IMR-90 (cell line): ENCODE results near the gene RUSF1.

ENCODE experiments used
- BHLHE40 ChIP-seq: fragments of 150-350 bp; IDR thresholded peaks from 2 replicates; pipeline ENCODE4 v1.6.1; 2016; ENCODE audit warnings: mild to moderate bottlenecking, low read depth, low read length
- CEBPB ChIP-seq: IDR thresholded peaks from 2 replicates; pipeline ENCODE4 v1.6.1; 2012; ENCODE audit warnings: low read depth, low read length, improper control_type of control experiment
- CHD1 ChIP-seq: IDR thresholded peaks from 2 replicates; pipeline ENCODE4 v1.6.1; 2012; ENCODE audit warnings: low read depth, low read length, improper control_type of control experiment
- MAFK ChIP-seq: IDR thresholded peaks from 2 replicates; pipeline ENCODE4 v1.6.1; 2012; ENCODE audit warnings: low read depth, low read length, improper control_type of control experiment
- MAZ ChIP-seq: IDR thresholded peaks from 2 replicates; pipeline ENCODE4 v1.6.1; 2012; ENCODE audit warnings: low read depth, mild to moderate bottlenecking, low read length, improper control_type of control experiment, moderate library complexity, borderline replicate concordance
- NFE2L2 ChIP-seq: fragments of 150-350 bp; IDR thresholded peaks from 2 replicates; pipeline ENCODE4 v1.6.1; 2016; ENCODE audit warnings: low read depth, mild to moderate bottlenecking, low read length
- POLR2A ChIP-seq: IDR thresholded peaks from 2 replicates; pipeline ENCODE4 v1.6.1; 2012; ENCODE audit warnings: mild to moderate bottlenecking, low read depth, low read length
- RAD21 ChIP-seq: IDR thresholded peaks from 2 replicates; pipeline ENCODE4 v1.6.1; 2012; ENCODE audit warnings: low read length, improper control_type of control experiment
- RCOR1 ChIP-seq: IDR thresholded peaks from 2 replicates; pipeline ENCODE4 v1.6.1; 2012; ENCODE audit warnings: mild to moderate bottlenecking, low read length, improper control_type of control experiment; ENCODE audit not compliant: insufficient replicate concordance
- RFX5 ChIP-seq: IDR thresholded peaks from 2 replicates; pipeline ENCODE4 v1.8.0; 2012; ENCODE audit warnings: low read depth, mild to moderate bottlenecking, low read length, moderate library complexity
- SMC3 ChIP-seq: fragments of 150-350 bp; IDR thresholded peaks from 2 replicates; pipeline ENCODE4 v1.6.1; 2016; ENCODE audit warnings: low read depth, mild to moderate bottlenecking, antibody characterized with exemption, low read length, moderate library complexity
- TF ChIP-seq, protein P1 (sequence below): conservative IDR thresholded peaks from 2 replicates; pipeline ENCODE4 v1.5.1; 2012; ENCODE audit warnings: mild to moderate bottlenecking, low read depth, low read length, improper control_type of control experiment
- TF ChIP-seq, protein P2 (sequence below): fragments of 150-350 bp; IDR thresholded peaks from 2 replicates; pipeline ENCODE4 v1.6.1; 2017; ENCODE audit warnings: mild to moderate bottlenecking, antibody characterized with exemption, low read length, low read depth
- TF ChIP-seq, protein P3 (sequence below): fragments of 150-350 bp; IDR thresholded peaks from 2 replicates; pipeline ENCODE4 v1.6.1; 2016; ENCODE audit warnings: low read depth, mild to moderate bottlenecking, low read length, moderate library complexity, borderline replicate concordance

DNA sequence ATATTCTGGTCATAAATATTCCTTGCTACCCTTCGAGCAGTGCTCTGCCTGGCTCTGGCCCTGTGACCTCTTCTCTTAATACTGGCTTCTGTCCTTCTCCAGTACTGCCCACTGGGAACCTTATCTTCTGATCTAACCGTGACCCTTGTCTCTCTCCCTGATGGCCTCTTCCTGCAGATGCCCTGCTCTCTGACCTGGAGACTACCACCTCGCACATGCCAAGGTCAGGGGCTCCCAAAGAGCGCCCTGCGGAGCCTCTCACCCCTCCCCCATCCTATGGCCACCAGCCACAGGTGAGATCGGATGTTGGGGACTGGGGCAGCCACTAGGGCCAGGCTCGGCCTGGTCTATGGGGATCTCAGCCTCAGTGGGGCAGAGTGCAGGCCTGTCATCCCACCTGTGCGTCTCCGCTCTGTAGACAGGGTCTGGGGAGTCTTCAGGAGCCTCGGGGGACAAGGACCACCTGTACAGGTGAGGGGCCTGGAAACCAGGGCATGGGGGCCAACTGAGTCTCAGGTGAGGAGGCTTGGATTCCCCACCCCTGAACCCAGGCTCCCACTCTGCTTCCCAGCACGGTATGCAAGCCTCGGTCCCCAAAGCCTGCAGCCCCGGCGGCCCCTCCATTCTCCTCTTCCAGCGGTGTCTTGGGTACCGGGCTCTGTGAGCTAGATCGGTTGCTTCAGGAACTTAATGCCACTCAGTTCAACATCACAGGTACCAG is 34.8 kb downstream of the RUSF1 start:
- no peak for TF ChIP-seq RFX5
- TF ChIP-seq NFE2L2: no peak
- TF ChIP-seq, protein P1, sequence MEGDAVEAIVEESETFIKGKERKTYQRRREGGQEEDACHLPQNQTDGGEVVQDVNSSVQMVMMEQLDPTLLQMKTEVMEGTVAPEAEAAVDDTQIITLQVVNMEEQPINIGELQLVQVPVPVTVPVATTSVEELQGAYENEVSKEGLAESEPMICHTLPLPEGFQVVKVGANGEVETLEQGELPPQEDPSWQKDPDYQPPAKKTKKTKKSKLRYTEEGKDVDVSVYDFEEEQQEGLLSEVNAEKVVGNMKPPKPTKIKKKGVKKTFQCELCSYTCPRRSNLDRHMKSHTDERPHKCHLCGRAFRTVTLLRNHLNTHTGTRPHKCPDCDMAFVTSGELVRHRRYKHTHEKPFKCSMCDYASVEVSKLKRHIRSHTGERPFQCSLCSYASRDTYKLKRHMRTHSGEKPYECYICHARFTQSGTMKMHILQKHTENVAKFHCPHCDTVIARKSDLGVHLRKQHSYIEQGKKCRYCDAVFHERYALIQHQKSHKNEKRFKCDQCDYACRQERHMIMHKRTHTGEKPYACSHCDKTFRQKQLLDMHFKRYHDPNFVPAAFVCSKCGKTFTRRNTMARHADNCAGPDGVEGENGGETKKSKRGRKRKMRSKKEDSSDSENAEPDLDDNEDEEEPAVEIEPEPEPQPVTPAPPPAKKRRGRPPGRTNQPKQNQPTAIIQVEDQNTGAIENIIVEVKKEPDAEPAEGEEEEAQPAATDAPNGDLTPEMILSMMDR: no peak
- no peak for TF ChIP-seq CEBPB
- TF ChIP-seq POLR2A: no peak
- TF ChIP-seq, protein P2, sequence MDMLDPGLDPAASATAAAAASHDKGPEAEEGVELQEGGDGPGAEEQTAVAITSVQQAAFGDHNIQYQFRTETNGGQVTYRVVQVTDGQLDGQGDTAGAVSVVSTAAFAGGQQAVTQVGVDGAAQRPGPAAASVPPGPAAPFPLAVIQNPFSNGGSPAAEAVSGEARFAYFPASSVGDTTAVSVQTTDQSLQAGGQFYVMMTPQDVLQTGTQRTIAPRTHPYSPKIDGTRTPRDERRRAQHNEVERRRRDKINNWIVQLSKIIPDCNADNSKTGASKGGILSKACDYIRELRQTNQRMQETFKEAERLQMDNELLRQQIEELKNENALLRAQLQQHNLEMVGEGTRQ: no peak
- TF ChIP-seq BHLHE40: no peak
- TF ChIP-seq MAFK: no peak
- TF ChIP-seq CHD1: no peak
- TF ChIP-seq, protein P3, sequence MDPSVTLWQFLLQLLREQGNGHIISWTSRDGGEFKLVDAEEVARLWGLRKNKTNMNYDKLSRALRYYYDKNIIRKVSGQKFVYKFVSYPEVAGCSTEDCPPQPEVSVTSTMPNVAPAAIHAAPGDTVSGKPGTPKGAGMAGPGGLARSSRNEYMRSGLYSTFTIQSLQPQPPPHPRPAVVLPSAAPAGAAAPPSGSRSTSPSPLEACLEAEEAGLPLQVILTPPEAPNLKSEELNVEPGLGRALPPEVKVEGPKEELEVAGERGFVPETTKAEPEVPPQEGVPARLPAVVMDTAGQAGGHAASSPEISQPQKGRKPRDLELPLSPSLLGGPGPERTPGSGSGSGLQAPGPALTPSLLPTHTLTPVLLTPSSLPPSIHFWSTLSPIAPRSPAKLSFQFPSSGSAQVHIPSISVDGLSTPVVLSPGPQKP: no peak
- TF ChIP-seq RAD21: no peak
- TF ChIP-seq RCOR1: no peak
- TF ChIP-seq SMC3: no peak
- no peak for TF ChIP-seq MAZ
